Measurements from ENCODE around the gene AIG1. TPM values are rescaled to one million over a fixed set of nuclear protein-coding genes. Genes with fewer than 3 reads are reported as not detected.

AIG1 gene
- total and polyA plus RNA-seq, 2 donors: 30.7 to 35.6 TPM

Other genes starting within 250 kb of the AIG1 start
- gene HIVEP2, start 115.7 kb upstream of the AIG1 start, total RNA-seq: 17.0 TPM
- gene HIVEP2, start 115.7 kb upstream of the AIG1 start, polyA plus RNA-seq: 7.6 TPM

Data from urinary bladder (tissue), 2 donors.